ENCODE data around the gene TMEM147.

Gene TMEM147

GRCh38 chr19:35519291-35519690, 26.1 kb upstream of the TMEM147 start:
- H3K9ac ChIP-seq (ENCODE audit: low read depth, low read length), result no peak overlapping the region
- H3K36me3 ChIP-seq (ENCODE audit: insufficient read depth, low read length), result no peaks in the 10 kb centered on the region
- no peaks in the 10 kb centered on the region for H3K27me3 ChIP-seq (ENCODE audit: insufficient read depth, low read length, poor library complexity)
- TF ChIP-seq CTCF (IDR thresholded peaks at IDR 0.05; ENCODE audit: borderline replicate concordance, extremely low read depth, low read length, poor library complexity, severe bottlenecking), result no peak
- TF ChIP-seq EZH2 (IDR thresholded peaks at IDR 0.05; ENCODE audit: borderline replicate concordance, low read depth, low read length, severe bottlenecking), result no peak
- DNase-seq (no peak), ATAC-seq (ENCODE audit: insufficient read depth, low read depth) (no peak)
- no peak overlapping the region for H2AFZ ChIP-seq (ENCODE audit: low read depth, low read length)
- H3K9me3 ChIP-seq (ENCODE audit: insufficient read depth, low read length, severe bottlenecking), result no peaks in the 10 kb centered on the region
- H4K20me1 ChIP-seq (ENCODE audit: insufficient read depth, low read length), result no peaks in the 10 kb centered on the region
- H3K79me2 ChIP-seq (ENCODE audit: insufficient read depth, low read length), result no peaks in the 10 kb centered on the region
- H3K27ac ChIP-seq (ENCODE audit: low read length), result no peak overlapping the region
- H3K4me2 ChIP-seq (ENCODE audit: insufficient read depth, low read length), result no peak overlapping the region
- H3K4me3 ChIP-seq (ENCODE audit: low read depth in 1 of 2, low read length in 2 of 2), result no peak overlapping the region
- H3K4me1 ChIP-seq (ENCODE audit: insufficient read depth, low read length), result no peaks in the 10 kb centered on the region

GRCh38 chr19:35521124-35521743, 24.2 kb upstream of the TMEM147 start:
- H3K79me2 ChIP-seq (ENCODE audit: insufficient read depth, low read length), result no peaks in the 10 kb centered on the region
- H3K4me1 ChIP-seq (ENCODE audit: insufficient read depth, low read length), result no peaks in the 10 kb centered on the region
- no peaks in the 10 kb centered on the region for H4K20me1 ChIP-seq (ENCODE audit: insufficient read depth, low read length)
- no peaks in the 10 kb centered on the region for H3K36me3 ChIP-seq (ENCODE audit: insufficient read depth, low read length)
- no peak overlapping the region for H3K4me3 ChIP-seq (ENCODE audit: low read depth in 1 of 2, low read length in 2 of 2)
- no peaks in the 10 kb centered on the region for H3K27me3 ChIP-seq (ENCODE audit: insufficient read depth, low read length, poor library complexity)
- no peak overlapping the region for H2AFZ ChIP-seq (ENCODE audit: low read depth, low read length)
- H3K9me3 ChIP-seq (ENCODE audit: insufficient read depth, low read length, severe bottlenecking), result no peaks in the 10 kb centered on the region
- no peak overlapping the region for H3K9ac ChIP-seq (ENCODE audit: low read depth, low read length)
- DNase-seq (no peak), ATAC-seq (ENCODE audit: insufficient read depth, low read depth) (no peak)
- H3K27ac ChIP-seq (ENCODE audit: low read length), result no peak overlapping the region
- no peak overlapping the region for H3K4me2 ChIP-seq (ENCODE audit: insufficient read depth, low read length)
- TF ChIP-seq CTCF (IDR thresholded peaks at IDR 0.05; ENCODE audit: borderline replicate concordance, extremely low read depth, low read length, poor library complexity, severe bottlenecking) (no peak), EZH2 (IDR thresholded peaks at IDR 0.05; ENCODE audit: borderline replicate concordance, low read depth, low read length, severe bottlenecking) (no peak)

DNA sequence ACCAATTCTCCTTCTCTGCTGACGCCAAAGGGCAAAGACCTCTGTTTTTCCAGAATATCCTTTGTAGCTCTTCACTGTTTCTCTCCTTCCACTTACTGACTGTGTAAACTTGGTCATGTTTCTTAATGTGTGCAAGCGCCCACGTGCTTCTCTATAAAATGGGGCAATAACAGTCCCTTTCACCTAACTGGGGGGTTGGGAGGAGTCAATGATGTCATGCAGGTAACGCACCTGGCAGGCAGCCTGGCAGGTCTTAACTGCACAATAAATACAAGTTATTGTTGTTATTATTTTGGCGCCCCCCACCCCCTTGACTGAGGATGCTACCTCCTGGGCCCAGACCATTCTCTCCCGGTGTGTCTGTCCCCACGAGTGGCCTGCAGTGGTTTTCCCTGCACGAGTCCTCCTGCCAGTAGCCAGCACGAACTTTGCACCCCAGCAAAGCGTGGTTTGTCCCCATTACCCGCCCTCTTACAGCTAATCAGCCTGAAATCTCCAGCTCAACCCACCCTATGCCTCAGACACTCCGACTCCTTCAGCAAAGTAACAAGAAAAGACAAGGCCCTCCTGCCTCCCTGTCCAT, 22.6 kb upstream of the TMEM147 start:
- Histone ChIP-seq H3K9me3 (ENCODE audit: insufficient read depth, low read length, severe bottlenecking) (no peaks in the 10 kb centered on the region), H3K36me3 (ENCODE audit: insufficient read depth, low read length) (no peaks in the 10 kb centered on the region), H3K4me1 (ENCODE audit: insufficient read depth, low read length) (no peaks in the 10 kb centered on the region), H3K9ac (ENCODE audit: low read depth, low read length) (no peak overlapping the region), H3K27me3 (ENCODE audit: insufficient read depth, low read length, poor library complexity) (no peaks in the 10 kb centered on the region), H3K79me2 (ENCODE audit: insufficient read depth, low read length) (no peaks in the 10 kb centered on the region), H3K4me2 (ENCODE audit: insufficient read depth, low read length) (no peak overlapping the region), H3K4me3 (ENCODE audit: low read depth in 1 of 2, low read length in 2 of 2) (no peak overlapping the region), H4K20me1 (ENCODE audit: insufficient read depth, low read length) (no peaks in the 10 kb centered on the region), H2AFZ (ENCODE audit: low read depth, low read length) (no peak overlapping the region), H3K27ac (ENCODE audit: low read length) (no peak overlapping the region)
- no peak for ATAC-seq (ENCODE audit: insufficient read depth, low read depth)
- no peak for DNase-seq
- TF ChIP-seq CTCF (IDR thresholded peaks at IDR 0.05; ENCODE audit: borderline replicate concordance, extremely low read depth, low read length, poor library complexity, severe bottlenecking), result no peak
- TF ChIP-seq EZH2 (IDR thresholded peaks at IDR 0.05; ENCODE audit: borderline replicate concordance, low read depth, low read length, severe bottlenecking), result no peak

All from DND-41 (cell line).